PC-3 (cell line): ENCODE data around the gene PTPRD. TPM values are rescaled to one million over a fixed set of nuclear protein-coding genes. Genes with fewer than 3 reads are reported as not detected.

Experiments used
- ATAC-seq: fragments of 200-7000 bp; cut with Tn5 transposase; 2 replicates; pipeline ENCODE4 v1.9.1; 2020; ENCODE audit warnings: mild to moderate bottlenecking, moderate library complexity
- BruUV-seq: library from RNA; stranded (reverse); fragments of 400-500 nt; replicated peaks from 2 replicates; lab custom pipeline; 2021; lab: Mats Ljungman, UMichigan
- CTCF ChIA-PET: fragments of 300-600 bp; sonication (Branson Sonifier 250); formaldehyde crosslinking; loops from one replicate; lab custom pipeline; 2022; ENCODE audit warnings: antibody characterized with exemption; lab: Charles Lee
- POLR2A ChIA-PET: fragments of 300-600 bp; sonication (Branson Sonifier 250); formaldehyde crosslinking; loops from one replicate; lab custom pipeline; 2022; ENCODE audit warnings: antibody characterized with exemption; ENCODE audit not compliant: unreplicated experiment; lab: Charles Lee
- DNase-seq: peaks from one replicate; pipeline ENCODE4 v3.0.0-alpha.2; 2015
- H2AFZ ChIP-seq: fragments of 300-600 bp; sonication (generic); 2 replicates; pipeline ENCODE4 v1.6.0; 2016; ENCODE audit warnings: antibody characterized with exemption, low read length
- H3F3A ChIP-seq: fragments of 300-600 bp; sonication (generic); one replicate; pipeline ENCODE4 v1.6.0; 2017; ENCODE audit warnings: antibody characterized with exemption, low read length, control low read depth, mild to moderate bottlenecking; ENCODE audit not compliant: unreplicated experiment
- H3K27ac ChIP-seq: fragments of 300-600 bp; sonication (generic); 2 replicates; pipeline ENCODE4 v1.5.1; 2016; ENCODE audit warnings: mild to moderate bottlenecking, low read length
- H3K27me3 ChIP-seq: fragments of 300-600 bp; sonication (generic); 2 replicates; pipeline ENCODE4 v1.6.1; 2016; ENCODE audit warnings: low read length, mixed read lengths
- H3K36me3 ChIP-seq: fragments of 300-600 bp; sonication (generic); 2 replicates; pipeline ENCODE4 v1.6.1; 2016; ENCODE audit warnings: low read depth, mixed run types, low read length, mixed read lengths
- H3K4me1 ChIP-seq: fragments of 300-600 bp; sonication (generic); 2 replicates; pipeline ENCODE4 v1.5.1; 2016; ENCODE audit warnings: low read length; ENCODE audit not compliant: insufficient read depth
- H3K4me2 ChIP-seq: fragments of 300-600 bp; sonication (generic); 2 replicates; pipeline ENCODE4 v1.6.0; 2016; ENCODE audit warnings: low read length
- H3K4me3 ChIP-seq: fragments of 300-600 bp; sonication (generic); 2 replicates; pipeline ENCODE4 v1.5.1; 2016; ENCODE audit warnings: mild to moderate bottlenecking, low read length, mixed read lengths
- H3K79me2 ChIP-seq: fragments of 300-600 bp; sonication (generic); 2 replicates; pipeline ENCODE4 v1.6.1; 2017; ENCODE audit warnings: low read length, mixed read lengths
- H3K9ac ChIP-seq: fragments of 300-600 bp; sonication (generic); 2 replicates; pipeline ENCODE4 v1.6.0; 2016; ENCODE audit warnings: mild to moderate bottlenecking, low read length
- H3K9me2 ChIP-seq: fragments of 300-600 bp; sonication (generic); replicated peaks from 2 replicates; pipeline ENCODE4 v1.6.1; 2016; ENCODE audit warnings: mixed run types, low read length, mixed read lengths
- H3K9me3 ChIP-seq: fragments of 300-600 bp; sonication (generic); 2 replicates; pipeline ENCODE4 v1.6.1; 2016; ENCODE audit warnings: low read length, mixed read lengths
- H4K20me1 ChIP-seq: fragments of 300-600 bp; sonication (generic); 2 replicates; pipeline ENCODE4 v1.6.1; 2016; ENCODE audit warnings: low read length, mixed read lengths
- CTCF ChIP-seq: fragments of 300-600 bp; sonication (generic); conservative IDR thresholded peaks from 2 replicates; pipeline ENCODE4 v1.5.1; 2017; ENCODE audit warnings: antibody characterized with exemption, low read depth, mild to moderate bottlenecking, low read length
- EZH2 ChIP-seq: fragments of 300-600 bp; sonication (generic); IDR thresholded peaks from one replicate; pipeline ENCODE4 v1.6.1; 2017; ENCODE audit warnings: antibody characterized with exemption, mild to moderate bottlenecking, low read length; ENCODE audit not compliant: unreplicated experiment
- EZH2phosphoT487 ChIP-seq: fragments of 300-600 bp; sonication (generic); IDR thresholded peaks from 2 replicates; pipeline ENCODE4 v1.6.1; 2018; ENCODE audit warnings: mild to moderate bottlenecking, antibody characterized with exemption, low read length, borderline replicate concordance
- intact Hi-C: fragments of 100-400 bp; cut with micrococcal nuclease; formaldehyde crosslinking; loops from 2 replicates; pipeline ENCODE4 v1.9.0; 2023
- total RNA-seq: library from RNA; depleted of rRNA; stranded (reverse); fragments of >200 nt; gene quantifications from 2 replicates; pipeline ENCODE4 v1.2.3, GENCODE V29; 2014

The PTPRD gene
- total RNA-seq, 1 experiment from 2014 or later: not detected

GRCh38 chr9:8715788-8716187 is 1897.0 kb downstream of the PTPRD start:
- Histone ChIP-seq H3K27ac (no peak overlapping the region), H3K4me1 (no peaks in the 10 kb centered on the region), H3K9ac (no peak overlapping the region), H3K4me3 (no peak overlapping the region), H2AFZ (no peak overlapping the region), H3K27me3 (no peaks in the 10 kb centered on the region), H3K9me3 (0 out of 2 replicates have a peak, but pooled peaks cover 5% of the 10 kb centered on the region), H3K79me2 (no peaks in the 10 kb centered on the region), H3K36me3 (no peaks in the 10 kb centered on the region), H3F3A (no peaks in the 10 kb centered on the region), H3K4me2 (no peak overlapping the region), H4K20me1 (no peaks in the 10 kb centered on the region), H3K9me2 (no peaks in the 10 kb centered on the region)
- no TSS peak for BruUV-seq
- intact Hi-C loops: no loop called here
- no peak for DNase-seq
- no peak for ATAC-seq
- ChIA-PET CTCF (no interaction called here), POLR2A (no interaction called here)
- TF ChIP-seq EZH2 (no peak), EZH2phosphoT487 (no peak), CTCF (no peak)

GRCh38 chr9:8713811-8714165 is 1899.0 kb downstream of the PTPRD start:
- H3K4me1 ChIP-seq: no peaks in the 10 kb centered on the region
- intact Hi-C loops: no loop called here
- H3K36me3 ChIP-seq: no peaks in the 10 kb centered on the region
- H3K9me2 ChIP-seq: no peaks in the 10 kb centered on the region
- no peak for DNase-seq
- no peaks in the 10 kb centered on the region for H3F3A ChIP-seq
- H3K4me3 ChIP-seq: no peak overlapping the region
- H2AFZ ChIP-seq: no peak overlapping the region
- no peak overlapping the region for H3K27ac ChIP-seq
- no peaks in the 10 kb centered on the region for H3K27me3 ChIP-seq
- no peaks in the 10 kb centered on the region for H4K20me1 ChIP-seq
- BruUV-seq: no TSS peak
- no peaks in the 10 kb centered on the region for H3K79me2 ChIP-seq
- ATAC-seq: no peak
- no peak overlapping the region for H3K4me2 ChIP-seq
- POLR2A ChIA-PET: no interaction called here
- H3K9me3 ChIP-seq: 0 out of 2 replicates have a peak, but pooled peaks cover 5% of the 10 kb centered on the region
- no peak for TF ChIP-seq EZH2phosphoT487
- TF ChIP-seq EZH2: no peak
- TF ChIP-seq CTCF: no peak
- no peak overlapping the region for H3K9ac ChIP-seq
- CTCF ChIA-PET: no interaction called here

DNA sequence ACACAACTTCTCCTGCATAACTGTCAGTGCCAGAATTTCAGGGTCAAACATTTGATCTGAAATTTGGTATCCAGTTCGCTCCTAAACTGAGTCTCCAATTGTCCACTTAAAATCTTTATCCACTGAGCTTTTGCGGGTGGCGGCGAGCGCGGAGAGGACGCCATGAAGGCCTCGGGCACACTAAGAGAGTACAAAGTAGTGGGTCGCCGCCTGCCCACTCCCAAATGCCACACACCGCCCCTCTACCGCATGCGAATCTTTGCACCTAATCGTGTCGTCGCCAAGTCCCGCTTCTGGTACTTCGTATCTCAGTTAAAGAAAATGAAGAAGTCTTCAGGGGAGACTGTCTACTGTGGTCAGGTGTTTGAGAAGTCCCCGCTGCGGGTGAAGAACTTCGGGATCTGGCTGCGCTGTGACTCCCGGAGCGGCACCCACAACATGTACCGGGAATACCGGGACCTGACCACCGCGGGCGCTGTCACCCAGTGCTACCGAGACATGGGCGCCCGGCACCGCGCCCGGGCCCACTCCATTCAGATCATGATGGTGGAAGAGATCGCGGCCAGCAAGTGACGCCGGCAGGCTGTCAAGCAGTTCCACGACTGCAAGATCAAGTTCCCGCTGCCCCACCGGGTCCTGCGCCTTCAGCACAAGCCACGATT is 1899.5 kb downstream of the PTPRD start:
- Histone ChIP-seq H3F3A (no peaks in the 10 kb centered on the region), H3K79me2 (no peaks in the 10 kb centered on the region), H3K9ac (no peak overlapping the region), H4K20me1 (no peaks in the 10 kb centered on the region), H3K4me1 (no peaks in the 10 kb centered on the region), H3K27me3 (no peaks in the 10 kb centered on the region), H3K4me2 (no peak overlapping the region), H3K4me3 (no peak overlapping the region), H3K36me3 (no peaks in the 10 kb centered on the region), H3K9me3 (0 out of 2 replicates have a peak, but pooled peaks cover 5% of the 10 kb centered on the region), H2AFZ (no peak overlapping the region), H3K27ac (no peak overlapping the region), H3K9me2 (no peaks in the 10 kb centered on the region)
- BruUV-seq: no TSS peak
- CTCF ChIA-PET: no interaction called here
- TF ChIP-seq CTCF (no peak), EZH2 (no peak), EZH2phosphoT487 (no peak)
- POLR2A ChIA-PET: no interaction called here
- intact Hi-C loops: no loop called here
- no peak for ATAC-seq
- no peak for DNase-seq
